Measurements from ENCODE around the gene HSP90AB1. TPM values are rescaled to one million over a fixed set of nuclear protein-coding genes. Genes with fewer than 3 reads are reported as not detected.

The HSP90AB1 gene
- total RNA-seq, 4 donors from 2014 or later = 336 to 897 (median 564) TPM

- H3K36me3 ChIP-seq = no peaks in the 10 kb centered on the region
- no peak for TF ChIP-seq POLR2A (IDR thresholded peaks at IDR 0.05)
- TF ChIP-seq, protein P1, sequence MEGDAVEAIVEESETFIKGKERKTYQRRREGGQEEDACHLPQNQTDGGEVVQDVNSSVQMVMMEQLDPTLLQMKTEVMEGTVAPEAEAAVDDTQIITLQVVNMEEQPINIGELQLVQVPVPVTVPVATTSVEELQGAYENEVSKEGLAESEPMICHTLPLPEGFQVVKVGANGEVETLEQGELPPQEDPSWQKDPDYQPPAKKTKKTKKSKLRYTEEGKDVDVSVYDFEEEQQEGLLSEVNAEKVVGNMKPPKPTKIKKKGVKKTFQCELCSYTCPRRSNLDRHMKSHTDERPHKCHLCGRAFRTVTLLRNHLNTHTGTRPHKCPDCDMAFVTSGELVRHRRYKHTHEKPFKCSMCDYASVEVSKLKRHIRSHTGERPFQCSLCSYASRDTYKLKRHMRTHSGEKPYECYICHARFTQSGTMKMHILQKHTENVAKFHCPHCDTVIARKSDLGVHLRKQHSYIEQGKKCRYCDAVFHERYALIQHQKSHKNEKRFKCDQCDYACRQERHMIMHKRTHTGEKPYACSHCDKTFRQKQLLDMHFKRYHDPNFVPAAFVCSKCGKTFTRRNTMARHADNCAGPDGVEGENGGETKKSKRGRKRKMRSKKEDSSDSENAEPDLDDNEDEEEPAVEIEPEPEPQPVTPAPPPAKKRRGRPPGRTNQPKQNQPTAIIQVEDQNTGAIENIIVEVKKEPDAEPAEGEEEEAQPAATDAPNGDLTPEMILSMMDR (IDR thresholded peaks at IDR 0.05) = no peak
- no peak overlapping the region for H3K4me3 ChIP-seq
- H3K27me3 ChIP-seq = no peaks in the 10 kb centered on the region
- no peak overlapping the region for H3K27ac ChIP-seq
- H3K9me3 ChIP-seq = no peaks in the 10 kb centered on the region
- DNase-seq = no peak
- intact Hi-C loops (cut with DNase I; ENCODE audit: low total_unique reads) = no loop called here
- H3K4me1 ChIP-seq = peaks cover 0 to 13% of the 10 kb centered on the region in 2 donors
Observed at GRCh38 chr6:44301106-44301505, 54.2 kb downstream of the HSP90AB1 start.

DNA sequence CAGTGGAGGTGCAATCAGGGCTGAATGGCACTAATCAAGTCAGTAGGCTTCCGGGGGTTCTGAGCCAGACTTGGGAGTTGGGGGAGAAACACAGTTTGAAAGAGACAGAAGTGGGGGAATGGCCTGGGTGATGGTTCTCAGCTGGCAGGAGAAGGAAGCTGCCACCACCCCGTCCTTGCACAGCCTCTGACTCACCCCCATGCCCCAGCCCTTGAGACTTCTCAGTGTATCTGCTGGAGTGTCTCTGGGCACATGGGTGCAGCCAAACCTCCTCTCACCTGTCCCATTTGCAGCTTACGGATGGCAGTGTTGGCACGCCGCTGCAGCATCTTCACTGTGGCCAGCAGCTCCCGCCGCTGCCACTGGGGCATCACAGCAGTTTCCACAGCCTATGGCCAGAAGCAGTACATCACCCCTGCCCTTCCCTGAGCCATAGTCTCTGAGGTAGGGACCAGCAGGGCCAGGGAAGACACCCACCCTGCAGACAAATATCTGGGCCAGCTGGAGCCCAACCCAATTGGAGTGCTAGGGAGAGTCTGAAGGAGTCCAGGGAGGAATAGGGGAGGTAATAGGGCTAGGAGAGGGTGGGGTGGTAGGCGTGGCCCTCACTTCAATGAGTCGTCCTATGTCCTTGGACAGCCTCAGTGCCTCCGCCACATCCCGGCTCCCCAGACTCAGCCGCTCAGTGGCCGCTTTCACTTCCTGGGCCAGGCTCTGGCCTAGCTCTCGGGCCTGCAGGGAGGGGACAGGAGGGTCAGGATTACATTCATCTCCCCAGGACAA, 55.1 kb downstream of the HSP90AB1 start:
- no peak for DNase-seq
- H3K27ac ChIP-seq = no peak overlapping the region
- intact Hi-C loops (cut with DNase I; ENCODE audit: low total_unique reads) = no loop called here
- H3K4me1 ChIP-seq = peaks cover 0 to 11% of the 10 kb centered on the region in 2 donors
- H3K9me3 ChIP-seq = no peaks in the 10 kb centered on the region
- H3K36me3 ChIP-seq = no peaks in the 10 kb centered on the region
- no peak for TF ChIP-seq POLR2A (IDR thresholded peaks at IDR 0.05)
- TF ChIP-seq, protein P1 (IDR thresholded peaks at IDR 0.05) = no peak
- no peak overlapping the region for H3K4me3 ChIP-seq
- H3K27me3 ChIP-seq = no peaks in the 10 kb centered on the region

DNA sequence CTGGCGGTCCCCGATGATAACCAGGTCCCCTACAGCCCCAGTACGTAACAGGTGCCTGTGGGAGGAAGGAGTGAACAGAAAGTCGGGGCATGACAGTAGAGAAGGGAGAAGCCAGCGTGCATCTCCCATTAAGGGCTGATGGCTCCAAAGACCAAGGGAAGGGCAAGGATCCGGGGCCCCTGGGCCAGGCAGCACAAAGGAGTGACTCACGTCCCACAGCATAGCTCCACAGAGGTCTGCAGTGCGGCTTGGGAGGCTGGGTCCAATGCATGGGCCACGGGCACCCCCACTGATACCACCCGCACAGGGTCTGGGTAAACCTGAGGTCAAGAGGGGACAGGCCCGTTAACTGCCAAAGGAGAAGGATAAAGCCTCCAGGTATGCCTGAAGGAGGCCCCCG, 56.0 kb downstream of the HSP90AB1 start:
- Histone ChIP-seq H3K27ac (no peak overlapping the region), H3K4me1 (peaks cover 0 to 2% of the 10 kb centered on the region in 2 donors), H3K9me3 (no peaks in the 10 kb centered on the region), H3K4me3 (no peak overlapping the region), H3K27me3 (no peaks in the 10 kb centered on the region), H3K36me3 (no peaks in the 10 kb centered on the region)
- no peak for DNase-seq
- intact Hi-C loops (cut with DNase I; ENCODE audit: low total_unique reads) = no loop called here
- TF ChIP-seq, protein P1 (IDR thresholded peaks at IDR 0.05) = no peak
- TF ChIP-seq POLR2A (IDR thresholded peaks at IDR 0.05) = no peak

MicroRNAs within 50 kb of the gene (microRNA counts, 767-probe panel; counts per million panel counts)
- microRNA hsa-miR-4647 = 0 counts per million in 2 donors

Small RNA genes within 50 kb of the gene (small RNA-seq; reads per million reads assigned to genes)
- gene RN7SL811P = not detected

Other genes with a start within 250 kb of the HSP90AB1 start
- gene MRPL14, start 119.6 kb upstream of the HSP90AB1 start, total RNA-seq = 10 to 100 TPM; 19.5 to 39.1 (median 33.6) TPM
- 10 to 100 TPM in 2 of 4 donors, 1 to 10 TPM in 1, under 1 TPM in 1; 0.77 to 24.9 (median 15.4) TPM for gene TMEM63B, start 119.5 kb upstream of the HSP90AB1 start, total RNA-seq
- gene CAPN11, start 88.3 kb upstream of the HSP90AB1 start, total RNA-seq = 1 to 10 TPM in 1 of 4 donors, not detected in 3; 1.5 TPM
- gene MYMX, start 30.2 kb upstream of the HSP90AB1 start, total RNA-seq = not detected
- 100 to 1,000 TPM in 2 of 4 donors, 10 to 100 TPM in 2; 29.9 to 150 (median 95.1) TPM for gene SLC29A1, start 23.5 kb upstream of the HSP90AB1 start, total RNA-seq
- 10 to 100 TPM in 3 of 4 donors, 1 to 10 TPM in 1; 5.9 to 39.5 (median 28.5) TPM for gene SLC35B2, start 10.4 kb downstream of the HSP90AB1 start, total RNA-seq
- 1 to 10 TPM; 1.3 to 5.9 (median 2.8) TPM for gene NFKBIE, start 18.4 kb downstream of the HSP90AB1 start, total RNA-seq
- under 1 TPM in 2 of 4 donors, not detected in 2; 0.09 to 0.21 TPM for gene TMEM151B, start 23.3 kb downstream of the HSP90AB1 start, total RNA-seq
- 10 to 100 TPM; 14.1 to 24.7 (median 21.0) TPM for gene AARS2, start 66.2 kb downstream of the HSP90AB1 start, total RNA-seq
- under 1 TPM in 1 of 4 donors, not detected in 3; 0.62 TPM for gene SPATS1, start 95.5 kb downstream of the HSP90AB1 start, total RNA-seq
- 10 to 100 TPM in 3 of 4 donors, 1 to 10 TPM in 1; 8.7 to 42.0 (median 20.0) TPM for gene CDC5L, start 140.6 kb downstream of the HSP90AB1 start, total RNA-seq